Panc1 (cell line): ENCODE data around the gene CCDC78.

Source experiments
- CTCF ChIP-seq: fragments of 450-650 bp; IDR thresholded peaks from 2 replicates; pipeline ENCODE4 v1.5.1; 2017; ENCODE audit warnings: mild to moderate bottlenecking
- POLR2AphosphoS5 ChIP-seq: IDR thresholded peaks from 2 replicates; pipeline ENCODE4 v1.6.1; 2012; ENCODE audit warnings: mild to moderate bottlenecking, low read depth, low read length, moderate library complexity
- REST ChIP-seq, 2 experiments: IDR thresholded peaks; 2 replicates each; pipeline ENCODE4 v1.6.1; 2011 to 2012; ENCODE audit warnings: low read depth in 2 of 2, control low read depth in 1 of 2, low read length in 1 of 2, mild to moderate bottlenecking in 1 of 2, moderate library complexity in 1 of 2; ENCODE audit not compliant: insufficient read depth in 1 of 2
- SIN3A ChIP-seq: IDR thresholded peaks from 2 replicates; pipeline ENCODE4 v1.6.1; 2012; ENCODE audit warnings: low read depth, mild to moderate bottlenecking, low read length, moderate library complexity, borderline replicate concordance; ENCODE audit not compliant: insufficient read depth
- TCF7L2 ChIP-seq: IDR thresholded peaks from 2 replicates; pipeline ENCODE4 v1.6.1; 2011; ENCODE audit warnings: mild to moderate bottlenecking, low read depth, low read length, inconsistent platforms

- TF ChIP-seq CTCF: no peak
- no peak for TF ChIP-seq POLR2AphosphoS5
- no peak for TF ChIP-seq SIN3A
- TF ChIP-seq REST (IDR thresholded peaks at IDR 0.05; ENCODE audit: insufficient read depth in 1 of 2, low read depth in 2 of 2, low read length in 1 of 2): no peak
- TF ChIP-seq TCF7L2: no peak
Observed at GRCh38 chr16:705431-706188, 20.6 kb downstream of the CCDC78 start, which contains the start of gene FBXL16.
